SH-SY5Y (cell line): ENCODE measurements around the gene ADORA1.

Experiments
- GATA2 ChIP-seq: IDR thresholded peaks from 2 replicates; pipeline ENCODE4 v1.6.1; 2011; ENCODE audit warnings: mild to moderate bottlenecking, low read depth, low read length
- GATA3 ChIP-seq: IDR thresholded peaks from 2 replicates; pipeline ENCODE4 v1.6.1; 2011; ENCODE audit warnings: low read depth, mild to moderate bottlenecking, low read length, moderate library complexity

- TF ChIP-seq GATA2: no peak
- no peak for TF ChIP-seq GATA3
These were observed 34.9 kb downstream of the ADORA1 start for GRCh38 chr1:203162403-203162802.
